Measurements from ENCODE around the gene NECTIN4.

The NECTIN4 gene

GRCh38 chr1:161089938-161090337 is 580 bp upstream of the NECTIN4 start:
- TF ChIP-seq CTCF (IDR thresholded peaks at IDR 0.05) (no peak), ZFX (IDR thresholded peaks at IDR 0.05; ENCODE audit: borderline replicate concordance) (no peak)
- 0 out of 2 replicates have a peak overlapping the region, but pooled peaks have one; percentile 29 for H3K27ac ChIP-seq

- no peak for TF ChIP-seq CTCF (IDR thresholded peaks at IDR 0.05)
- no peak for TF ChIP-seq ZFX (IDR thresholded peaks at IDR 0.05; ENCODE audit: borderline replicate concordance)
- no peak overlapping the region for H3K27ac ChIP-seq
Observed at GRCh38 chr1:161088587-161089110, 709 bp downstream of the NECTIN4 start.

- H3K27ac ChIP-seq, result no peak overlapping the region
Observed at GRCh38 chr1:161086457-161086856, 2.9 kb downstream of the NECTIN4 start.

GRCh38 chr1:161085165-161085564 is 4.2 kb downstream of the NECTIN4 start:
- H3K27ac ChIP-seq, result no peak overlapping the region
- TF ChIP-seq ZFX (IDR thresholded peaks at IDR 0.05; ENCODE audit: borderline replicate concordance), result no peak
- no peak for TF ChIP-seq CTCF (IDR thresholded peaks at IDR 0.05)

More at GRCh38 chr1:161086457-161086856, 2.9 kb downstream of the NECTIN4 start:
- TF ChIP-seq ZFX (IDR thresholded peaks at IDR 0.05; ENCODE audit: borderline replicate concordance) (no peak), CTCF (IDR thresholded peaks at IDR 0.05) (no peak)

GRCh38 chr1:161084597-161084988 is 4.8 kb downstream of the NECTIN4 start:
- no peak overlapping the region for H3K27ac ChIP-seq
- TF ChIP-seq CTCF (IDR thresholded peaks at IDR 0.05) (no peak), ZFX (IDR thresholded peaks at IDR 0.05; ENCODE audit: borderline replicate concordance) (no peak)

GRCh38 chr1:161083748-161084596 is 5.4 kb downstream of the NECTIN4 start:
- TF ChIP-seq CTCF (IDR thresholded peaks at IDR 0.05), result no peak
- no peak for TF ChIP-seq ZFX (IDR thresholded peaks at IDR 0.05; ENCODE audit: borderline replicate concordance)
- no peak overlapping the region for H3K27ac ChIP-seq
